ENCODE measurements around the gene SCNM1.
"Not testable (repeated sequence)": the region's sequence is repeated elsewhere in the genome, so short reads cannot be mapped to it uniquely, and the experiment has no call there.

Gene SCNM1

DNA sequence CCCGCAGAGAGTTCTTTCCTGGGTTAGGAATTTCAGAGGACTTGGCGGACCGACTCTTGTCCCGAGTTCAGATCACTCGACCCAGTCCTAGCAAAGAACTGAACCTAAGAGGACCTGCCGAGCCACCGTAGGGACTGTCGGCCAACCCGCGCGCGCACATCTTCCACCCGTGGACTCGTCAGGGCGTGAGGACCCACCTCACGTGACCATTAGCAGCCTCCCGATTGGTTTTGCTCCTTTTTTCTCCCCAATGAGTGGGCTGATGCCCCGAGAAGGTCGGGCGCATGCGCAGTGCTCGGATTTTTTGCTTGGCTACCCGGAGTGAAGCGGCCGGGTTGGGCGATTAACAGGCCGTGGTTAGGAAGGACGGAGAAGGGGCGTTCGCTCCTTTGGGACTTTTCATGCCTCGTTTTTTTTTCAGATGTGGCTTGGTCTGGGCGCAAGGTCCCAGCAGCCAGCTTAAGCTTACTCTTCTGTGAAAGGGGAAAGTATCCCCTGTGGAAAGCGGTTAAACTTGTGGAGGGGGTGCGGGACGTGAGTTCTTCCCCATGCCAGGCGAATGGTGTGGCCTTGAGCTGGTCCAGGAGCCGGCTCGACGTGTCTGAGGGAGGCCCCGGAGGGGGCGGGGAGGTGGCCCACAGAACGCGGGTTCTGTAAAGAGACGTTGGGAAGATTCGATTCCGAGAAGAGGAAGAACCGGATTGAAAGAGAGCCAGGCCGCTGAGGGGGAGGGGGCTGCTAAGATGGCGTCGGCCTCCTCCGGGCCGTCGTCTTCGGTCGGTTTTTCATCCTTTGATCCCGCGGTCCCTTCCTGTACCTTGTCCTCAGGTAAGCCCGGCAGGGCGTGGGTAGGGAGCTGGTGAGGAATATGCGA is 32.5 kb downstream of the SCNM1 start, which contains the start of gene PIP5K1A:
PIP5K1A (plus strand) TSS at position 299 of the 874 bp plus-strand sequence; CDS start at position 744, 445 bp downstream.
- DNase-seq (ENCODE audit: insufficient read length, low spot score) (peak; percentile 95), FAIRE-seq (peak; percentile 88)
- TF ChIP-seq POLR2A (IDR thresholded peaks at IDR 0.05; ENCODE audit: low read depth, low read length) (peak; percentile 78), PAX5 (IDR thresholded peaks at IDR 0.05; ENCODE audit: insufficient read depth, low read length, severe bottlenecking) (no peak), POLR2AphosphoS5 (IDR thresholded peaks at IDR 0.05; ENCODE audit: low read depth, low read length) (peak; percentile 72; the same call in 1 of the 2 replicates), SPI1 (IDR thresholded peaks at IDR 0.05; ENCODE audit: low read depth, low read length) (no peak), POU2F2 (IDR thresholded peaks at IDR 0.05; ENCODE audit: low read depth, low read length) (peak; percentile 55; the same call in 1 of the 2 replicates), TAF1 (IDR thresholded peaks at IDR 0.05; ENCODE audit: low read depth, low read length) (peak; percentile 87; the same call in 1 of the 2 replicates)

DNA sequence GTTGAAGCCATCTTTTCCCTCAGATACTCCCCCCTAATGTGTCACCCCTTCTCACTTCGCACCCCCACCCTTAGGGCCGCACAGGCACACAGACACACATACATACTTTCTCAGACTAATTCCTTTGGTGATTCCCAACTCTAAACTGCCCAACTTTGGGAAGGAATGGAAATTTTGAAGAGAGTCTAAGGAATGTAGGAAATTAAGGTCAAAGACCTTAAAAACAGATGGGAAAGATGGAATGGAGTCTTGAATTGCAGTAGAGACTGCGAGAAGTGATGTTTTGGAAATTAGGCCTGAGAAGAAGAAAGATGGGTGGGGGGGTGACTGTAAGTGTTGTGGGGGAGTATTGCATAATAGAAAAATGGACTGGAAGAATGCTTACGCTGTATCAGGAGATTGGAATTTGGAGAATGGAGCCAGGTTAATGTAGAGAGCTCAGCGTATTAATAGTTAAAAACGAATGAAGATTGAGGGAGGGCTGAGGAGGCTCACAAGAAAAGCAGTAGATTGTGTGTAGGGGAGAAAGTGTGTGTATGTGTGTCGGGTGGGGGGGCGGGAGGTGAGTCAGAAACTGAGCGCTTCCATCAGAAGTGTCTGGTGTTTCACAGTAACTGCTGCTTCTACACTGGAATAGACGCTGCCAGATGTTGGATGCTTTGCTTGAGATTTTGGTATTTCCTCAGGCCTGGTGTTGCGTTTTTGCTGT is 34.1 kb downstream of the SCNM1 start:
- DNase-seq (ENCODE audit: insufficient read length, low spot score): no peak
- FAIRE-seq: no peak
- TF ChIP-seq TAF1 (IDR thresholded peaks at IDR 0.05; ENCODE audit: low read depth, low read length) (no peak), POLR2AphosphoS5 (IDR thresholded peaks at IDR 0.05; ENCODE audit: low read depth, low read length) (no peak), PAX5 (IDR thresholded peaks at IDR 0.05; ENCODE audit: insufficient read depth, low read length, severe bottlenecking) (no peak), POU2F2 (IDR thresholded peaks at IDR 0.05; ENCODE audit: low read depth, low read length) (no peak), SPI1 (IDR thresholded peaks at IDR 0.05; ENCODE audit: low read depth, low read length) (no peak), POLR2A (IDR thresholded peaks at IDR 0.05; ENCODE audit: low read depth, low read length) (no peak)

DNA sequence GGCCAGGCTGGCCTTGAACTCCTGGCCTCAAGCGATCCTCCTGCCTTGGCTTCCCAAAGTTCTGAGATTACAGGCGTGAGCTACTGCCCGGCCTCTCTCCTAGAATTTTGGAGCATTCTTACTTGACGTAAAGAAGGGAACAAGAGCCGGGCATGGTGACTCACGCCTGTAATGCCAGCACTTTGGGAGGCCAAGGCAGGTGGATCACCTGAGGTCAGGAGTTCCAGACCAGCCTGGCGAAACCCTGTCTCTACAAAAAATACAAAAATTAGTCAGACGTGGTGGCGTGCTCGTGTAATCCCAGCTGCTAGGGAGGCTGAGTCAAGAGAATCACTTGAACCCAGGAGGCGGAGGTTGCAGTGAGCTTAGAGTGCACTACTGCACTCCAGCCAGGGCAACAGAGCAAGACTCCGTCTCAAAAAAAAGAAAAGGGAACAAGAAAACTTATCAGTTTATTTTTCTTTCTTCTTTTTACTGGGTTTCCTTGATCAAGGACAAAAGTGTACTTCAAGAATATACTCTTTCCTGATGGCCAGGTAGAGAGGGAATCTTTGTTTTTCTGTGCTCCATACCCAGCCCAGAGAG is 39.5 kb downstream of the SCNM1 start:
- not testable (repeated sequence) for DNase-seq (ENCODE audit: insufficient read length, low spot score); FAIRE-seq

DNA sequence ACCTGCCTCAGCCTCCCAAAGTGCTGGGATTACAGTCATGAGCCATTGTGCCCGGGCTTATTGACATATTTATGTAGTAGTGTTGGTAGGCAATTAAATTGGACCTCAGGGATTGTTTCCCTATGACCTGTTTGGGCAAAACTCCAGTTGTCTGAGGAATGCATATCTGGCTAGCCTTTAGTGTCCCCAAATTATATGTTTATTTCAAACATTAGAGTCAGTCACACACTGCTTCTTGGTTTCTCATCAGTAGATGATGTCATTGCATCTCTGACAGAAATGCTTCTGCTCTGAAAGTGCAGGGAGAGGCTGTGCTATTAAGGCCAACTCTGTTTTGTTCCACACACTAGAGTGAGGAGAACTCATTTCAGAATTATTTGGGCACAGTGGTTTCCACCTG is 44.9 kb downstream of the SCNM1 start:
- FAIRE-seq (no peak), DNase-seq (ENCODE audit: insufficient read length, low spot score) (no peak)
- no peak for TF ChIP-seq SPI1 (IDR thresholded peaks at IDR 0.05; ENCODE audit: low read depth, low read length)
- no peak for TF ChIP-seq PAX5 (IDR thresholded peaks at IDR 0.05; ENCODE audit: insufficient read depth, low read length, severe bottlenecking)
- no peak for TF ChIP-seq POLR2AphosphoS5 (IDR thresholded peaks at IDR 0.05; ENCODE audit: low read depth, low read length)
- no peak for TF ChIP-seq POU2F2 (IDR thresholded peaks at IDR 0.05; ENCODE audit: low read depth, low read length)
- TF ChIP-seq POLR2A (IDR thresholded peaks at IDR 0.05; ENCODE audit: low read depth, low read length): no peak
- TF ChIP-seq TAF1 (IDR thresholded peaks at IDR 0.05; ENCODE audit: low read depth, low read length): no peak

DNA sequence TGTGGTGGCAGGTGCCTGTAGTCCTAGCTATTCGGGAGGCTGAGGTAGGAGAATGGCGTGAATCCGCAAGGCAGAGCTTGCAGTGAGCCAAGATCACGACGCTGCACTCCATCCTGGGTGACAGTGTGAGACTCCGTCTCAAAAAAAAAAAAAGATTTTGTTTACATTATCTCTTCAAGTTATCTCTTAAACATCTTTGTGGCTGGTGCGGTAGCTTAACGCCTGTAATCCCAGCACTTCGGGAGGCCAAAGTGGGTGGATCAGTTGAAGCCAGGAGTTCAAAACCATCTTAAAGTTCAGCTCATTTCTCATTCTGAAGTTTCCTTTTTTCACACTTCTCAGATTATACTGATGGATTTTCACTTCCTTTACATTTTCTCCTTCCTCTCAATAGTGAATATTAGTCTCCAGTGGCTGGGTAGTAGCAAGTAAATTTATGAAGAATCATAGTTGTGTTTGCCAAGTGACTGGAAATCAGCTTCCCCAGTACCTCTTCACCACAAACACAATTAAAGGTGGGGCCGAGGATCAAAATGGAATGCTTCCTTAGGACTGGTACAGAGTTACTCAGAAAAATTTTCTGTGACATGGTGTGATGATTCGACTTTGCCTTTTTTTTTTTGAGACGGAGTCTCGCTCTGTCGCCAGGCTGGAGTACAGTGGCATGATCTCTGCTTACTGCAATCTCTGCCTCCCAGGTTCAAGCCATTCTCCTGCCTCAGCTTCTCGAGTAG is 46.2 kb downstream of the SCNM1 start:
- DNase-seq (ENCODE audit: insufficient read length, low spot score) (no peak), FAIRE-seq (no peak)

DNA sequence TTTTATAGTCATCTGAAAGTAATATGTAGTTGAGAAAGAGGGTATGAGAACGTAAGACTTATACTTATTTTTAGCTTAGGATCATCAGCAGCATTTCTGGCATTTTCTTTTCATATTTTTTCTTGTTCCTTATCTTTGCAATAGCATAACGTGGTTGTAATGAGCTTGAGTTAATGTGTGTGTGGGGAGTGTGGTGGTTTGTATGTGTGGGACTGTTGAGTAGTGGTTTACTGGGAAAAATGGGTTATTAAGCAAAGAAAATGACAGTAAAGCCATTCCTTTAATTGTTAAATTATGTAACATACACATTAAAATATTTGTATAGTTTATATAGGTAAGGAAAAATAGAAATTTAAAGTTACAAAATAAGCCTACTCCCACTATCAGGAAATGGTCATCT is 47.6 kb downstream of the SCNM1 start:
- DNase-seq (ENCODE audit: insufficient read length, low spot score) (no peak), FAIRE-seq (no peak)
- TF ChIP-seq POLR2A (IDR thresholded peaks at IDR 0.05; ENCODE audit: low read depth, low read length): no peak

More for the DNA sequence above, 46.2 kb downstream of the SCNM1 start:
- TF ChIP-seq POLR2AphosphoS5 (IDR thresholded peaks at IDR 0.05; ENCODE audit: low read depth, low read length) (no peak), PAX5 (IDR thresholded peaks at IDR 0.05; ENCODE audit: insufficient read depth, low read length, severe bottlenecking) (no peak), SPI1 (IDR thresholded peaks at IDR 0.05; ENCODE audit: low read depth, low read length) (no peak), POLR2A (IDR thresholded peaks at IDR 0.05; ENCODE audit: low read depth, low read length) (no peak), POU2F2 (IDR thresholded peaks at IDR 0.05; ENCODE audit: low read depth, low read length) (no peak), TAF1 (IDR thresholded peaks at IDR 0.05; ENCODE audit: low read depth, low read length) (no peak)

Data from GM12891 (cell line).